A673 (cell line): ENCODE results near the gene IFNA14. TPM values are rescaled to one million over a fixed set of nuclear protein-coding genes. Genes with fewer than 3 reads are reported as not detected.

Source experiments
- BruUV-seq: library from RNA; stranded (reverse); fragments of 400-500 nt; replicated peaks from 2 replicates; lab custom pipeline; 2021; lab: Mats Ljungman, UMichigan
- CTCF ChIA-PET: fragments of 300-600 bp; sonication (Branson Sonifier 250); formaldehyde crosslinking; loops from one replicate; lab custom pipeline; 2022; ENCODE audit warnings: antibody characterized with exemption; lab: Charles Lee
- POLR2A ChIA-PET: fragments of 300-600 bp; sonication (Branson Sonifier 250); formaldehyde crosslinking; loops from one replicate; lab custom pipeline; 2022; ENCODE audit warnings: antibody characterized with exemption; ENCODE audit not compliant: low non-redundant PET; lab: Charles Lee
- DNase-seq: peaks from one replicate; pipeline ENCODE4 v3.0.0-alpha.2; 2015; ENCODE audit warnings: low spot score
- H3K27ac ChIP-seq: fragments of 200-600 bp; sonication (generic); 2 replicates; pipeline ENCODE4 v1.5.1; 2016; ENCODE audit warnings: mixed run types, low read depth, mild to moderate bottlenecking, mixed read lengths, antibody characterized with exemption, low read length; ENCODE audit not compliant: poor library complexity, severe bottlenecking
- H3K27me3 ChIP-seq: fragments of 200-600 bp; sonication (generic); replicated peaks from 2 replicates; pipeline ENCODE4 v1.6.1; 2017; ENCODE audit warnings: mixed run types, low read depth, mild to moderate bottlenecking, mixed read lengths, antibody characterized with exemption, low read length; ENCODE audit not compliant: insufficient read depth, poor library complexity
- H3K36me3 ChIP-seq: fragments of 200-600 bp; sonication (generic); 2 replicates; pipeline ENCODE4 v1.6.1; 2016; ENCODE audit warnings: mixed run types, mild to moderate bottlenecking, mixed read lengths, antibody characterized with exemption, low read length; ENCODE audit not compliant: insufficient read depth, poor library complexity, severe bottlenecking
- H3K4me1 ChIP-seq: fragments of 200-600 bp; sonication (generic); 2 replicates; pipeline ENCODE4 v1.6.1; 2017; ENCODE audit warnings: mixed run types, mild to moderate bottlenecking, mixed read lengths, antibody characterized with exemption, low read length; ENCODE audit not compliant: insufficient read depth, poor library complexity, severe bottlenecking
- H3K4me3 ChIP-seq: fragments of 200-600 bp; sonication (generic); 2 replicates; pipeline ENCODE4 v1.5.1; 2016; ENCODE audit warnings: low read depth, mixed run types, mild to moderate bottlenecking, mixed read lengths, low read length; ENCODE audit not compliant: poor library complexity, severe bottlenecking
- H3K9me3 ChIP-seq: fragments of 200-600 bp; sonication (generic); 2 replicates; pipeline ENCODE4 v1.6.1; 2016; ENCODE audit warnings: mixed run types, low read depth, mild to moderate bottlenecking, mixed read lengths, antibody characterized with exemption, low read length; ENCODE audit not compliant: poor library complexity, severe bottlenecking
- EZH2 ChIP-seq: fragments of 200-600 bp; sonication (generic); IDR thresholded peaks from 2 replicates; pipeline ENCODE4 v1.6.1; 2017; ENCODE audit warnings: borderline replicate concordance, low read depth, mild to moderate bottlenecking, mixed read lengths, antibody characterized with exemption, low read length; ENCODE audit not compliant: poor library complexity, severe bottlenecking
- intact Hi-C: fragments of 100-400 bp; cut with micrococcal nuclease; formaldehyde crosslinking; loops from one replicate; pipeline ENCODE4 v1.10.0; 2022; ENCODE audit not compliant: unreplicated experiment
- total RNA-seq: library from RNA; stranded (reverse); gene quantifications from 2 replicates; pipeline ENCODE4 v1.2.3, GENCODE V29; 2021
- TF ChIP-seq, protein P1 (sequence below): fragments of 300-800, 200-600 bp; sonication (generic); conservative IDR thresholded peaks from 2 replicates; pipeline ENCODE4 v1.5.1; 2017; ENCODE audit warnings: low read depth, mild to moderate bottlenecking, antibody characterized with exemption, low read length, moderate library complexity, mixed read lengths

The IFNA14 gene
- total RNA-seq, 1 experiment from 2014 or later, result not detected

- intact Hi-C loops, result no loop called here
- ChIA-PET POLR2A (no interaction called here), CTCF (no interaction called here)
- H3K27me3 ChIP-seq, result peaks cover 29% of the 10 kb centered on the region
- H3K4me1 ChIP-seq, result no peaks in the 10 kb centered on the region
- H3K4me3 ChIP-seq, result no peak overlapping the region
- TF ChIP-seq, protein P1, sequence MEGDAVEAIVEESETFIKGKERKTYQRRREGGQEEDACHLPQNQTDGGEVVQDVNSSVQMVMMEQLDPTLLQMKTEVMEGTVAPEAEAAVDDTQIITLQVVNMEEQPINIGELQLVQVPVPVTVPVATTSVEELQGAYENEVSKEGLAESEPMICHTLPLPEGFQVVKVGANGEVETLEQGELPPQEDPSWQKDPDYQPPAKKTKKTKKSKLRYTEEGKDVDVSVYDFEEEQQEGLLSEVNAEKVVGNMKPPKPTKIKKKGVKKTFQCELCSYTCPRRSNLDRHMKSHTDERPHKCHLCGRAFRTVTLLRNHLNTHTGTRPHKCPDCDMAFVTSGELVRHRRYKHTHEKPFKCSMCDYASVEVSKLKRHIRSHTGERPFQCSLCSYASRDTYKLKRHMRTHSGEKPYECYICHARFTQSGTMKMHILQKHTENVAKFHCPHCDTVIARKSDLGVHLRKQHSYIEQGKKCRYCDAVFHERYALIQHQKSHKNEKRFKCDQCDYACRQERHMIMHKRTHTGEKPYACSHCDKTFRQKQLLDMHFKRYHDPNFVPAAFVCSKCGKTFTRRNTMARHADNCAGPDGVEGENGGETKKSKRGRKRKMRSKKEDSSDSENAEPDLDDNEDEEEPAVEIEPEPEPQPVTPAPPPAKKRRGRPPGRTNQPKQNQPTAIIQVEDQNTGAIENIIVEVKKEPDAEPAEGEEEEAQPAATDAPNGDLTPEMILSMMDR, result no peak
- no peak for TF ChIP-seq EZH2
- H3K9me3 ChIP-seq, result no peaks in the 10 kb centered on the region
- no TSS peak for BruUV-seq
- DNase-seq, result no peak
- H3K27ac ChIP-seq, result no peak overlapping the region
- no peaks in the 10 kb centered on the region for H3K36me3 ChIP-seq
These were observed 27.9 kb upstream of the IFNA14 start for GRCh38 chr9:21267485-21268346.

- TF ChIP-seq EZH2, result no peak
- TF ChIP-seq, protein P1, result no peak
- H3K27me3 ChIP-seq, result peaks cover 29% of the 10 kb centered on the region
- no TSS peak for BruUV-seq
- ChIA-PET POLR2A (no interaction called here), CTCF (no interaction called here)
- intact Hi-C loops, result no loop called here
- no peak overlapping the region for H3K27ac ChIP-seq
- no peak for DNase-seq
- H3K36me3 ChIP-seq, result no peaks in the 10 kb centered on the region
- no peak overlapping the region for H3K4me3 ChIP-seq
- no peaks in the 10 kb centered on the region for H3K4me1 ChIP-seq
- H3K9me3 ChIP-seq, result no peaks in the 10 kb centered on the region
These were observed 27.1 kb upstream of the IFNA14 start for GRCh38 chr9:21266733-21267484.

DNA sequence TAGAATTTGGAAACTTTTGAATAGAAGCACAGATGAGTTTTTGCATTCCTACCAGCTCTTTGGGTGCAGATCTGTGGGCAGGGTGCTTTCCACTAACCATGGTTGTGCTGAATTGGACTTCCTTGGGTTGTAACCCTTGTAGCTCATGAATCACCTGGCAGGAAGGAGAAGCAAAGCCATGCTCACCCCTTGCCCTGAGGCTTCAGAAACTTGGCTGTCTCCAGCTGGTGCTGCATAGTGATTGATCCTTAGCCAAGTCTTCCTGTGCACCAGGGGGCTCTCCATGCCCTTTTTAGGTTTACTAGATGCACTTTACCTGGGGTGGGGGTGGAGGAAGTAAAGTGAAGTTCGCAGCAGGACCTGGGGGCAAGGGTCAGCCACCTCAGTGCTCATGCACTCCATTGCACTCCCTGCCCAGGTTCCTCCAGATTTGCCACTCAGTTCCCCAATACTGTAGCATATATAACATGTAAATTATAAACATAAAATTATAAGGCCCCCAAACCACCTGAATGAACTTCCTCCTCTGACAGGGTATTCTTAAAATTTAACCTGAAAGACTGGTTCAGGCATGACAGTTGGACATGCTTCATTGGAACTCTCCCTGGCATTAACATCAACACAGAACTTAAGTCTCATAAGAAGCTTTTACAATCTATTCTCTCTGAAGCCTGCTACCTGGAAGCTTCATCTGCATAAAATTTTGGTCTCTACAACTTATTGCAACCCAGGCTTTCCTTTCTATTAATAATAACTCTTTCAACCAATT lies 25.8 kb upstream of the IFNA14 start:
- DNase-seq, result no peak
- intact Hi-C loops, result no loop called here
- Histone ChIP-seq H3K4me1 (no peaks in the 10 kb centered on the region), H3K27ac (no peak overlapping the region), H3K4me3 (no peak overlapping the region), H3K27me3 (peaks cover 29% of the 10 kb centered on the region), H3K36me3 (no peaks in the 10 kb centered on the region), H3K9me3 (no peaks in the 10 kb centered on the region)
- TF ChIP-seq, protein P1, result no peak
- TF ChIP-seq EZH2, result no peak
- no TSS peak for BruUV-seq
- POLR2A ChIA-PET, result no interaction called here
- CTCF ChIA-PET, result no interaction called here
